ENCODE measurements around the gene SMYD2. TPM values are rescaled to one million over a fixed set of nuclear protein-coding genes. Genes with fewer than 3 reads are reported as not detected.

SMYD2 gene
- polyA plus RNA-seq, 2 of the 4 experiments (the other 2 are of a cell fraction): 32.3 to 54.9 TPM

GRCh38 chr1:214342525-214342924 is 61.6 kb downstream of the SMYD2 start:
- Histone ChIP-seq H3K4me2 (no peak overlapping the region), H3K27ac (no peak overlapping the region), H3K4me1 (no peaks in the 10 kb centered on the region), H3K9me3 (no peaks in the 10 kb centered on the region), H3K4me3 (no peak overlapping the region)
- TF ChIP-seq KDM5A (IDR thresholded peaks at IDR 0.05): no peak
- no peak for TF ChIP-seq EP300 (IDR thresholded peaks at IDR 0.05)
- no peak for TF ChIP-seq MAZ (IDR thresholded peaks at IDR 0.05; ENCODE audit: borderline replicate concordance, low read depth, low read length)
- TF ChIP-seq TP53 (CRISPR knock-in tag; IDR thresholded peaks at IDR 0.05): no peak
- TF ChIP-seq HMGXB4 (CRISPR knock-in tag; IDR thresholded peaks at IDR 0.05; ENCODE audit: borderline replicate concordance): no peak
- no peak for TF ChIP-seq CBX2 (IDR thresholded peaks at IDR 0.05; ENCODE audit: borderline replicate concordance, low read depth)
- TF ChIP-seq NFE2L2 (conservative IDR thresholded peaks at IDR 0.05; ENCODE audit: low read length): no peak
- TF ChIP-seq SREBF2 (IDR thresholded peaks at IDR 0.05): no peak
- TF ChIP-seq HOXA7 (CRISPR knock-in tag; IDR thresholded peaks at IDR 0.05): no peak
- TF ChIP-seq EHMT2 (IDR thresholded peaks at IDR 0.05; ENCODE audit: low read depth): no peak
- no peak for TF ChIP-seq FOSB (CRISPR knock-in tag; IDR thresholded peaks at IDR 0.05)
- TF ChIP-seq SMC3 (IDR thresholded peaks at IDR 0.05): no peak
- TF ChIP-seq RAD21 (conservative IDR thresholded peaks at IDR 0.05 in 1 of 2, IDR thresholded peaks at IDR 0.05 in 1 of 2): no peak
- TF ChIP-seq HOXB13 (CRISPR knock-in tag; IDR thresholded peaks at IDR 0.05; ENCODE audit: low read depth): no peak
- no peak for TF ChIP-seq JUN (IDR thresholded peaks at IDR 0.05)
- TF ChIP-seq NPAS2 (CRISPR knock-in tag; IDR thresholded peaks at IDR 0.05; ENCODE audit: borderline replicate concordance): no peak
- CTCF ChIA-PET: interaction anchor here (1.3 to 6.1 kb wide), 4 partner anchors 10 to 205 kb away, joined by 3 to 59 read pairs (median 14); no protein-coding TSS in a partner anchor
- POLR2A ChIA-PET: no interaction called here
- DNase-seq (ENCODE audit: low read depth in 1 of 2, low spot score in 1 of 2): no peak
- no peak for FAIRE-seq
- peak in 1 of 2 experiments; percentile 18; a peak in 1 of 6 replicates for ATAC-seq

GRCh38 chr1:214344897-214345296 is 63.9 kb downstream of the SMYD2 start:
- ATAC-seq (no peak), FAIRE-seq (no peak), DNase-seq (ENCODE audit: low read depth in 1 of 2, low spot score in 1 of 2) (no peak)
- no peaks in the 10 kb centered on the region for H3K9me3 ChIP-seq
- ChIA-PET CTCF (interaction anchor here (0.8 to 3.7 kb wide), 6 partner anchors 9 to 290 kb away, joined by 3 to 42 read pairs (median 6); no protein-coding TSS in a partner anchor), POLR2A (no interaction called here)
- no peak overlapping the region for H3K4me2 ChIP-seq
- no peak overlapping the region for H3K4me3 ChIP-seq
- no peak overlapping the region for H3K27ac ChIP-seq
- TF ChIP-seq CBX2 (IDR thresholded peaks at IDR 0.05; ENCODE audit: borderline replicate concordance, low read depth) (no peak), ATOH8 (CRISPR knock-in tag; IDR thresholded peaks at IDR 0.05; ENCODE audit: low read depth) (no peak), EHF (CRISPR knock-in tag; IDR thresholded peaks at IDR 0.05) (no peak), NPAS2 (CRISPR knock-in tag; IDR thresholded peaks at IDR 0.05; ENCODE audit: borderline replicate concordance) (no peak), REST (IDR thresholded peaks at IDR 0.05) (no peak)
- 0 out of 3 replicates have a peak, but pooled peaks cover 3% of the 10 kb centered on the region for H3K4me1 ChIP-seq

Data from A549 (cell line).